Measurements from ENCODE around the gene SBK3.

DNA sequence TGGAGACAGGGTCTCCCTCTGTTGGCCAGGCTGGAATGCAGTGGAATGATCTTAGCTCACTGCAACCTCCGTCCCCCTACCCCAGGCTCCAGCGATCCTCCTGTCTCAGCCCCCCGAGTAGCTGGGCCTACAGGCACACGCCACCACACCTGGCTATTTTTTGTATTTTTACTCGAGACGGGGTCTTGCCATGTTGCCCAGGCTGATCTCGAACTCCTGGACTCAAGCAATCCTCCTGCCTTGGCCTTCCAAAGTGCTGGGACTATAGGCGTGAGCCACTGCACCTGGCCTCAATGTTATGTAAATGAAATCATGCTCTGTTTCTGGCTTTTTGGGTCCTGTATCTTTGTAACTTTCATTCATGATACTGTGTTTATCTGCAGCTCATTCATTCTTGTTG lies 43.4 kb upstream of the SBK3 start:
- TF ChIP-seq, protein P1, sequence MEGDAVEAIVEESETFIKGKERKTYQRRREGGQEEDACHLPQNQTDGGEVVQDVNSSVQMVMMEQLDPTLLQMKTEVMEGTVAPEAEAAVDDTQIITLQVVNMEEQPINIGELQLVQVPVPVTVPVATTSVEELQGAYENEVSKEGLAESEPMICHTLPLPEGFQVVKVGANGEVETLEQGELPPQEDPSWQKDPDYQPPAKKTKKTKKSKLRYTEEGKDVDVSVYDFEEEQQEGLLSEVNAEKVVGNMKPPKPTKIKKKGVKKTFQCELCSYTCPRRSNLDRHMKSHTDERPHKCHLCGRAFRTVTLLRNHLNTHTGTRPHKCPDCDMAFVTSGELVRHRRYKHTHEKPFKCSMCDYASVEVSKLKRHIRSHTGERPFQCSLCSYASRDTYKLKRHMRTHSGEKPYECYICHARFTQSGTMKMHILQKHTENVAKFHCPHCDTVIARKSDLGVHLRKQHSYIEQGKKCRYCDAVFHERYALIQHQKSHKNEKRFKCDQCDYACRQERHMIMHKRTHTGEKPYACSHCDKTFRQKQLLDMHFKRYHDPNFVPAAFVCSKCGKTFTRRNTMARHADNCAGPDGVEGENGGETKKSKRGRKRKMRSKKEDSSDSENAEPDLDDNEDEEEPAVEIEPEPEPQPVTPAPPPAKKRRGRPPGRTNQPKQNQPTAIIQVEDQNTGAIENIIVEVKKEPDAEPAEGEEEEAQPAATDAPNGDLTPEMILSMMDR (IDR thresholded peaks at IDR 0.05), result no peak
- TF ChIP-seq EP300 (IDR thresholded peaks at IDR 0.05) (no peak), POLR2A (IDR thresholded peaks at IDR 0.05) (no peak), POLR2AphosphoS5 (IDR thresholded peaks at IDR 0.05) (no peak)

All from upper lobe of left lung (tissue), 4 donors.